ENCODE results near the gene TGFB2.

DNA sequence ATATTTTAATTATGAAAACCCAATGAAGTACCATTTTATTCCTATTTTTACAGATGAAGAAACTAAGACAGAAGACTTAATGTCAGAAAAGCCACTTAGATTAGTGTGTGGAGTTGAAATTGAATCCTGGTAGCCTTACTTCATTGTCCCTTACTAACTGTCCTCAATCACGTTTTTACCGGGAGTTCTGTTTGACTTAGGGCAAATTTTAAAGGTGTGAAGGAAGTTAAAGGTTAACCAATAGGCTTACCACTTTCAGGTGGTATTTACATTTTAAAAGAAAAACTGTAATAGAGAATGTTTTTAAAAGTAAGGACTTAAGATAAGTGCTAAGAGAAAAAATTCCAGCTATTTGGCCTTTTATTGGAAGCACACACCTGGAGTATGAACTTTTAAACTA, 47.7 kb upstream of the TGFB2 start:
- TF ChIP-seq, protein P1, sequence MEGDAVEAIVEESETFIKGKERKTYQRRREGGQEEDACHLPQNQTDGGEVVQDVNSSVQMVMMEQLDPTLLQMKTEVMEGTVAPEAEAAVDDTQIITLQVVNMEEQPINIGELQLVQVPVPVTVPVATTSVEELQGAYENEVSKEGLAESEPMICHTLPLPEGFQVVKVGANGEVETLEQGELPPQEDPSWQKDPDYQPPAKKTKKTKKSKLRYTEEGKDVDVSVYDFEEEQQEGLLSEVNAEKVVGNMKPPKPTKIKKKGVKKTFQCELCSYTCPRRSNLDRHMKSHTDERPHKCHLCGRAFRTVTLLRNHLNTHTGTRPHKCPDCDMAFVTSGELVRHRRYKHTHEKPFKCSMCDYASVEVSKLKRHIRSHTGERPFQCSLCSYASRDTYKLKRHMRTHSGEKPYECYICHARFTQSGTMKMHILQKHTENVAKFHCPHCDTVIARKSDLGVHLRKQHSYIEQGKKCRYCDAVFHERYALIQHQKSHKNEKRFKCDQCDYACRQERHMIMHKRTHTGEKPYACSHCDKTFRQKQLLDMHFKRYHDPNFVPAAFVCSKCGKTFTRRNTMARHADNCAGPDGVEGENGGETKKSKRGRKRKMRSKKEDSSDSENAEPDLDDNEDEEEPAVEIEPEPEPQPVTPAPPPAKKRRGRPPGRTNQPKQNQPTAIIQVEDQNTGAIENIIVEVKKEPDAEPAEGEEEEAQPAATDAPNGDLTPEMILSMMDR (IDR thresholded peaks at IDR 0.05; ENCODE audit: borderline replicate concordance, extremely low read depth, low read length, poor library complexity, severe bottlenecking): no peak
- TF ChIP-seq EZH2 (IDR thresholded peaks at IDR 0.05; ENCODE audit: borderline replicate concordance, low read depth, low read length, severe bottlenecking): no peak

All from DND-41 (cell line).